ENCODE data around the gene STK4.

DNA sequence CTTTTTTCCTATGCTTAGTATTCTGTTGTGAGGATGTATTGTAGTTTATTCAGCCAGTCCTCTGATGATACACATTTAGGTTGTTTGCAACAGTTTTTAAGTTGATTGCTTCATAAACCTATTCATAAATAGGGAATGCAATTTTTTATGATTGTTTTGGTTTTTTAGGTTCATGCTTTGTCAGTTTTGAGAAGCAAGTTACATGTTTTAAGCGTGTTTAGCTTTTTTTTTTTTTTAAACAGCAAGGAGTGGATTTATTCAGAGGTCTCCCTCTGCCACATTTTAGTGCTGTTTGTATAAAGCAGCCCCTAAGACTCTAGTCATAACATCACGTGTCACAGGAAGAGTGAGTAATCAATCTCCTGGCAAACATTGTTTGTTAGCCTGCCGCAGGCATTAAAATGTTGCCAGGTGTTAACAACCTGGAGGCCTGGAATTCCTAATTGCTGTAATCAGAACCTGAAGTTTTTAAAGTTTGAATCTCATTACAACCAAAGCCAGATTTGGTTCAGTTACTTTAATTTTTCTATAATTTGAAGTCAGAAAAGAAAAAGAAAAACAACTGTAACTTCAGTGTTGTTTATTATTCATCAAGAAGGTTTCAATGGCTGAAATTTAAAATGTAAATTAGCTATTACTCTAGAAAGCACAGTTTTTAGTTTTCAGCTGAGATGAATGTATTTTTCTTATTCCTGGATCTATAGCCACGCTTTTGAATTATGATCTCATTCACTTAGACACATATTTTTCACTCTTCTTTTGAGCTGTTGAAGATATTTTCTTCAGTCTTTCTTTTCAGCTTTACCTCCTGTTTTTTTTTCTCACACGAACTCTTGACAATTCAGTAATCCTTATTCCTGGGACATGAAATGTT, 75.4 kb downstream of the STK4 start:
- TF ChIP-seq, protein P1, sequence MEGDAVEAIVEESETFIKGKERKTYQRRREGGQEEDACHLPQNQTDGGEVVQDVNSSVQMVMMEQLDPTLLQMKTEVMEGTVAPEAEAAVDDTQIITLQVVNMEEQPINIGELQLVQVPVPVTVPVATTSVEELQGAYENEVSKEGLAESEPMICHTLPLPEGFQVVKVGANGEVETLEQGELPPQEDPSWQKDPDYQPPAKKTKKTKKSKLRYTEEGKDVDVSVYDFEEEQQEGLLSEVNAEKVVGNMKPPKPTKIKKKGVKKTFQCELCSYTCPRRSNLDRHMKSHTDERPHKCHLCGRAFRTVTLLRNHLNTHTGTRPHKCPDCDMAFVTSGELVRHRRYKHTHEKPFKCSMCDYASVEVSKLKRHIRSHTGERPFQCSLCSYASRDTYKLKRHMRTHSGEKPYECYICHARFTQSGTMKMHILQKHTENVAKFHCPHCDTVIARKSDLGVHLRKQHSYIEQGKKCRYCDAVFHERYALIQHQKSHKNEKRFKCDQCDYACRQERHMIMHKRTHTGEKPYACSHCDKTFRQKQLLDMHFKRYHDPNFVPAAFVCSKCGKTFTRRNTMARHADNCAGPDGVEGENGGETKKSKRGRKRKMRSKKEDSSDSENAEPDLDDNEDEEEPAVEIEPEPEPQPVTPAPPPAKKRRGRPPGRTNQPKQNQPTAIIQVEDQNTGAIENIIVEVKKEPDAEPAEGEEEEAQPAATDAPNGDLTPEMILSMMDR (conservative IDR thresholded peaks at IDR 0.05; ENCODE audit: low read depth, low read length), result no peak
- no peak for TF ChIP-seq EZH2 (IDR thresholded peaks at IDR 0.05; ENCODE audit: borderline replicate concordance, low read depth, low read length, poor library complexity, severe bottlenecking)
